Naive thymus-derived CD4-positive, alpha-beta T cell (primary cell): ENCODE measurements around the gene SUGCT. TPM values are rescaled to one million over a fixed set of nuclear protein-coding genes. Genes with fewer than 3 reads are reported as not detected.

Experiments
- ATAC-seq: fragments of 150-1000 bp; cut with Tn5 transposase; 2 replicates; pipeline ENCODE4 v1.10.0; 2021; ENCODE audit warnings: mild to moderate bottlenecking, moderate library complexity
- CTCF ChIA-PET: fragments of 350-600 bp; sonication (Branson Sonifier 250); formaldehyde crosslinking; loops from one replicate; lab custom pipeline; 2021; ENCODE audit warnings: antibody characterized with exemption; lab: Charles Lee
- POLR2A ChIA-PET: fragments of 350-600 bp; sonication (Branson Sonifier 250); formaldehyde crosslinking; loops from one replicate; lab custom pipeline; 2021; ENCODE audit warnings: antibody characterized with exemption, inconsistent platforms; lab: Charles Lee
- DNase-seq, 9 donors: peaks; one replicate each; pipeline versions ENCODE4 v3.0.0 to v3.0.0-alpha.2; 2020 to 2022; ENCODE audit warnings: mixed read lengths in 1 of 9
- H3K27ac ChIP-seq: one replicate; pipeline ENCODE4 v1.7.0; 2013; ENCODE audit warnings: mild to moderate bottlenecking, low read depth, low read length, moderate library complexity
- H3K27me3 ChIP-seq, 2 donors: one replicate each; pipeline ENCODE4 v1.7.0; 2013; ENCODE audit warnings: low read length in 2 of 2, mild to moderate bottlenecking in 2 of 2, moderate library complexity in 2 of 2; ENCODE audit not compliant: control insufficient read depth in 2 of 2, insufficient read depth in 2 of 2
- H3K36me3 ChIP-seq, 3 experiments: 1 replicate in 2 of 3; 2 replicates in 1 of 3; pipeline ENCODE4 v1.7.0; 2013; ENCODE audit warnings: low read length in 3 of 3, mild to moderate bottlenecking in 3 of 3, moderate library complexity in 1 of 3; ENCODE audit not compliant: insufficient read depth in 3 of 3, control insufficient read depth in 2 of 3
- H3K4me1 ChIP-seq, 2 donors: one replicate each; pipeline ENCODE4 v1.7.0; 2013; ENCODE audit warnings: low read length in 2 of 2, mild to moderate bottlenecking in 2 of 2, moderate library complexity in 1 of 2; ENCODE audit not compliant: control insufficient read depth in 2 of 2, insufficient read depth in 2 of 2
- H3K4me3 ChIP-seq: 2 replicates; pipeline ENCODE4 v1.7.0; 2013; ENCODE audit warnings: mild to moderate bottlenecking, low read length
- H3K9me3 ChIP-seq, 3 experiments: 1 replicate in 2 of 3; 2 replicates in 1 of 3; pipeline ENCODE4 v1.7.0; 2013; ENCODE audit warnings: low read length in 3 of 3; ENCODE audit not compliant: control insufficient read depth in 2 of 3
- H3K27ac Mint-ChIP-seq, 9 donors: one replicate each; pipeline ENCODE4 v1.8.0; 2020 to 2022; ENCODE audit warnings: mixed read lengths in 9 of 9, mild to moderate bottlenecking in 8 of 9, moderate library complexity in 5 of 9, inconsistent platforms in 2 of 9
- H3K27me3 Mint-ChIP-seq, 5 donors: one replicate each; pipeline ENCODE4 v1.8.0; 2021 to 2022; ENCODE audit warnings: mixed read lengths in 5 of 5, mild to moderate bottlenecking in 1 of 5
- H3K36me3 Mint-ChIP-seq, 5 donors: one replicate each; pipeline ENCODE4 v1.8.0; 2020 to 2022; ENCODE audit warnings: mixed read lengths in 5 of 5, mild to moderate bottlenecking in 3 of 5, inconsistent platforms in 1 of 5
- H3K4me1 Mint-ChIP-seq, 7 donors: one replicate each; pipeline ENCODE4 v1.8.0; 2020 to 2022; ENCODE audit warnings: mixed read lengths in 7 of 7, mild to moderate bottlenecking in 3 of 7, inconsistent platforms in 1 of 7
- H3K4me3 Mint-ChIP-seq, 10 donors: one replicate each; pipeline ENCODE4 v1.8.0; 2020 to 2022; ENCODE audit warnings: mild to moderate bottlenecking in 10 of 10, mixed read lengths in 10 of 10, moderate library complexity in 6 of 10, inconsistent platforms in 2 of 10
- H3K9me3 Mint-ChIP-seq, 11 donors: one replicate each; pipeline ENCODE4 v1.8.0; 2020 to 2022; ENCODE audit warnings: mixed read lengths in 11 of 11, mild to moderate bottlenecking in 4 of 11, inconsistent platforms in 1 of 11, moderate library complexity in 1 of 11
- intact Hi-C, 2 donors: fragments of 100-400 bp; cut with micrococcal nuclease; formaldehyde crosslinking; loops; one replicate each; pipeline ENCODE4 v1.15.1; 2023
- polyA plus RNA-seq, 2 donors: library from polyadenylated mRNA; unstranded; fragments of 300-500 nt; fragmentation: Illumina TruSeq; gene quantifications; one replicate each; pipeline ENCODE4 v1.2.3, GENCODE V29; 2021
- total RNA-seq, 6 experiments: library from RNA in 5 of 6; stranded (reverse) in 5 of 6; gene quantifications; 1 replicate in 5 of 6; 2 replicates in 1 of 6; pipeline ENCODE4 v1.2.3 and lab custom pipeline; 2021 to 2026

The SUGCT gene
- total and polyA plus RNA-seq, 7 experiments from 2014 or later, result 0.95 to 2.7 (median 2.2) TPM; not detected in 1

DNA sequence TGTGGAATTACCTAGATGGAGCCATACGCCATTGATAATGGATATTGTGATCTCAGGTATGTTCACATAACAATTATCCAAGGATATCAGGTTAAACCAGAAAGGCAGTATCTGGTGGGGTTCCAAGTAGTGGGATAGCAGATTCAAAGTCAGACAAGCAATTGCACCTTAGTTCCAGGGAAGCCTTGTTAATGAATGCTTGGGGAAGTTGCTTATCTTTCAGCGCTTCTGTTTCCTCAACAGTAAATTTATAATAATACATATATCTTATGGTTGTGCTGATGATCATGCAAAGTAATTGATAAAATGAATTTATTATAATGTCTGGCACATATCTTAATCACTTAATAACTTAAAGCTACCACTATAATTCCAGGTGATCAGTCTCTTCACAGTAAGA is 290.9 kb downstream of the SUGCT start:
- POLR2A ChIA-PET, result no interaction called here
- intact Hi-C loops, result no loop called here
- Histone ChIP-seq H3K27me3 (no peaks in the 10 kb centered on the region), H3K4me3 (no peak overlapping the region), H3K9me3 (no peaks in the 10 kb centered on the region), H3K27ac (no peak overlapping the region), H3K4me1 (no peaks in the 10 kb centered on the region), H3K36me3 (no peaks in the 10 kb centered on the region)
- Mint-ChIP-seq H3K27me3 (no peaks in the 10 kb centered on the region), H3K36me3 (no peaks in the 10 kb centered on the region), H3K9me3 (no peaks in the 10 kb centered on the region), H3K4me1 (no peaks in the 10 kb centered on the region), H3K4me3 (no peak overlapping the region), H3K27ac (no peak overlapping the region)
- DNase-seq (no peak), ATAC-seq (no peak)
- CTCF ChIA-PET, result no interaction called here

DNA sequence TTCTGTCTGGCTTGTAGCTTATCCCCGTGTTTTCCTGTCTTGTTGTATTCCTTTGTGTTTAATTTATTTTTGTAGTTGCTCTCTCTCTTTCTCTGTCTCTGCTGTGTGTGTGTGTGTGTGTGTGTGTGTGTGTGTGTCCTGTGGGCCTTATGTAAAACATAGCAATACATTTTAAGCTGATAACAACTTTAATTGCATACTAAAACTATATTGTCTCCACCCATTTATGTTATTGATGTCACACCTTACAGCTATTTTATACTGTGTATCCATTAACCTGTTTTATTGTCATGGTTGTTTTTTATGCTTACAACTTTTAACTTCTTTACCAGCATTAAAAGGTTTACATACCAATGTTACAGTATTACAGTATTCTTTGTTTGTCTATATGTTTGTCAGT is 293.6 kb downstream of the SUGCT start:
- Histone ChIP-seq H3K9me3 (no peaks in the 10 kb centered on the region), H3K27ac (no peak overlapping the region), H3K4me1 (no peaks in the 10 kb centered on the region), H3K36me3 (no peaks in the 10 kb centered on the region), H3K4me3 (no peak overlapping the region), H3K27me3 (no peaks in the 10 kb centered on the region)
- Mint-ChIP-seq H3K27ac (no peak overlapping the region), H3K4me3 (no peak overlapping the region), H3K27me3 (peaks cover 0 to 7% (median 0%) of the 10 kb centered on the region in 5 donors), H3K9me3 (peaks cover 2 to 20% (median 10%) of the 10 kb centered on the region in 11 donors), H3K36me3 (peaks cover 0 to 8% (median 5%) of the 10 kb centered on the region in 5 donors), H3K4me1 (no peaks in the 10 kb centered on the region)
- DNase-seq, result no peak
- no peak for ATAC-seq
- intact Hi-C loops, result no loop called here
- ChIA-PET CTCF (no interaction called here), POLR2A (no interaction called here)

DNA sequence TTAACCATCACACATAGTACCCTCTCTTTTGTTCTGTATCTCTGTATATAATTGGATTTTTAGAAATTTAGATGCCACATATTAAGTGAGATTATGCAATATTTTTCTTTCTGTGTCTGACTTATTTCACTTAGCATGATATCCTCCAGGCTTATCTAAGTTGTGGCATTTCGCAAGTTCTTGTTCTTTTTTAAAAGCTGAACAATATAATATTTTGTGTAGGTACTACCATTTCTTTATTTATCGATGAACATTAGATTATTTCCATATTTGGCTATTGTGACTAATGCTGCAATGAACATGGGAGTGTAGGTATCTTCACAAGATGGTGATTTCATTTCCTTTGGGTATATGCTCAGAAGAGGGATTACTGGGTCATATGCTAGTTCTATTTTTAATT is 295.0 kb downstream of the SUGCT start:
- Histone ChIP-seq H3K9me3 (no peaks in the 10 kb centered on the region), H3K27me3 (no peaks in the 10 kb centered on the region), H3K4me3 (no peak overlapping the region), H3K4me1 (no peaks in the 10 kb centered on the region), H3K27ac (no peak overlapping the region), H3K36me3 (no peaks in the 10 kb centered on the region)
- peaks cover 0 to 8% (median 5%) of the 10 kb centered on the region in 5 donors for H3K36me3 Mint-ChIP-seq
- intact Hi-C loops, result no loop called here
- H3K27ac Mint-ChIP-seq, result no peak overlapping the region
- no peaks in the 10 kb centered on the region for H3K4me1 Mint-ChIP-seq
- no peak for DNase-seq
- ATAC-seq, result no peak
- POLR2A ChIA-PET, result no interaction called here
- peaks cover 0 to 7% (median 0%) of the 10 kb centered on the region in 5 donors for H3K27me3 Mint-ChIP-seq
- peaks cover 2 to 21% (median 11%) of the 10 kb centered on the region in 11 donors for H3K9me3 Mint-ChIP-seq
- CTCF ChIA-PET, result no interaction called here
- H3K4me3 Mint-ChIP-seq, result no peak overlapping the region

DNA sequence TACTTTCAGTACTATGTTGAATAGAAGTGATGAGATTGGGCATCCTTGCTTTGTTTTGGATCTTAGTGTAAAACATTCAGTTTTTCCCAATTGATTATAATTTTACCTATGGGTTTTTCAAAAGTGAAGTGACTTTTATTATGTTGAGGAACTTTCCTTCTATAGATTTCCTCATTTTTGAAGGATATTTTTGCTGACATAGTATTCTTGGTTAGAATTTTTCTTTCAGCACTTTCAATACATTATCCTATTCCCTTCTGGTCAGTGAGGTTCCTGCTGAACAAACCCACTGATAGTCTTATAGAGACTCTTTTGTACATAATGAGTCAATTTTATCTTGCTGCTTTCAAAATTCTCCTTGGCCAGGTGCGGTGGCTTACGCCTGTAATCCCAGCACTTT is 297.2 kb downstream of the SUGCT start:
- H3K4me3 Mint-ChIP-seq, result no peak overlapping the region
- no peak overlapping the region for H3K4me3 ChIP-seq
- H3K27me3 Mint-ChIP-seq, result peaks cover 0 to 7% (median 0%) of the 10 kb centered on the region in 5 donors
- H3K9me3 ChIP-seq, result no peaks in the 10 kb centered on the region
- POLR2A ChIA-PET, result no interaction called here
- DNase-seq (no peak), ATAC-seq (no peak)
- H3K36me3 ChIP-seq, result no peaks in the 10 kb centered on the region
- peaks cover 2 to 21% (median 11%) of the 10 kb centered on the region in 11 donors for H3K9me3 Mint-ChIP-seq
- no peaks in the 10 kb centered on the region for H3K4me1 ChIP-seq
- H3K36me3 Mint-ChIP-seq, result peaks cover 0 to 8% (median 5%) of the 10 kb centered on the region in 5 donors
- no peaks in the 10 kb centered on the region for H3K27me3 ChIP-seq
- H3K27ac Mint-ChIP-seq, result no peak overlapping the region
- CTCF ChIA-PET, result no interaction called here
- no peak overlapping the region for H3K27ac ChIP-seq
- intact Hi-C loops, result no loop called here
- H3K4me1 Mint-ChIP-seq, result no peaks in the 10 kb centered on the region

DNA sequence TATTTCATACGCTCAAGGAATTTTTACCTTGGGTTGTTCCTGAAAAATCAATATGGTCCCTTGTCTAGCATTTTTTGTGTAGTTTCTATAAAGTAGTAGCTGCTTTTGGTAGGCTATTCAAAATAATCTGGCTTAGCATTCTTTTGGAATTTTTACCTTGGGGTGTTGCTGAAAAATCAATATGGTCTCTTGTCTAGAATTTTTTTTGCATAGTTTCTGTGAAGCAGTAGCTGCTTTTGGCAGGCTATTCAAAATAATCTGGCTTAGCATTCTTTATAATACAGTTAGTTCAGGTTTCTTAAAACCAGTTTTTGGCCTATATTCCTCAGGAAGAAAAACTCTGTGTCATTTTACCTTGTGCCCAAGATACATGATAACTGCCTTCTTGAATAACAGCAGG is 301.9 kb downstream of the SUGCT start:
- H3K4me1 ChIP-seq, result no peaks in the 10 kb centered on the region
- Mint-ChIP-seq H3K4me3 (no peak overlapping the region), H3K27me3 (peaks cover 0 to 7% (median 0%) of the 10 kb centered on the region in 5 donors), H3K36me3 (peaks cover 0 to 12% (median 5%) of the 10 kb centered on the region in 5 donors), H3K9me3 (peaks cover 2 to 29% (median 15%) of the 10 kb centered on the region in 11 donors), H3K27ac (no peak overlapping the region), H3K4me1 (no peaks in the 10 kb centered on the region)
- intact Hi-C loops, result no loop called here
- H3K9me3 ChIP-seq, result no peaks in the 10 kb centered on the region
- ATAC-seq, result no peak
- H3K36me3 ChIP-seq, result no peaks in the 10 kb centered on the region
- H3K27ac ChIP-seq, result no peak overlapping the region
- no peaks in the 10 kb centered on the region for H3K27me3 ChIP-seq
- ChIA-PET POLR2A (no interaction called here), CTCF (no interaction called here)
- no peak overlapping the region for H3K4me3 ChIP-seq
- DNase-seq, result no peak

DNA sequence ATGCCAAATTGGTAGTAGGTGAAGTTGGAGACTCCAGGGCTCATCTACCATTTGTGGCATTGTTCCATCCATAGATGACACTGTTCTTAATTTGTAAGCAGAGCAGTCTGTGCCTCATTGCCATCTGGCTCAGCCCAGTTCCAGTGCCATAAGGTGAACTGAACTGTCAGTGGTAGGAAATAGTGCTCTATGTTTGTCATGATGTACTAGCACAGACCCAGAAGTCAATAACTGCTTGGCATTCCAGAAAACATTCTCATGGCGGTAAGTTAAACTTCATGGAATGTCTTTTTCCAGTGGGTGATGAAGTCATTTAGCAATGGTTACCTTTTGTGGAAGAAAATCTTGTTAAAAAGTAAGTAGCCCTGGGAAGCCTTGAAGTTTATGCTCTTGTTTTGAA is 302.7 kb downstream of the SUGCT start:
- H3K4me1 ChIP-seq, result no peaks in the 10 kb centered on the region
- H3K36me3 Mint-ChIP-seq, result peaks cover 0 to 14% (median 5%) of the 10 kb centered on the region in 5 donors
- ATAC-seq (no peak), DNase-seq (no peak)
- H3K9me3 Mint-ChIP-seq, result peaks cover 2 to 27% (median 16%) of the 10 kb centered on the region in 11 donors
- no peaks in the 10 kb centered on the region for H3K4me1 Mint-ChIP-seq
- H3K27ac Mint-ChIP-seq, result no peak overlapping the region
- ChIA-PET CTCF (no interaction called here), POLR2A (no interaction called here)
- H3K9me3 ChIP-seq, result no peaks in the 10 kb centered on the region
- H3K4me3 ChIP-seq, result no peak overlapping the region
- no peaks in the 10 kb centered on the region for H3K36me3 ChIP-seq
- H3K27ac ChIP-seq, result no peak overlapping the region
- peaks cover 0 to 7% (median 0%) of the 10 kb centered on the region in 5 donors for H3K27me3 Mint-ChIP-seq
- no peak overlapping the region for H3K4me3 Mint-ChIP-seq
- H3K27me3 ChIP-seq, result no peaks in the 10 kb centered on the region
- intact Hi-C loops, result no loop called here

DNA sequence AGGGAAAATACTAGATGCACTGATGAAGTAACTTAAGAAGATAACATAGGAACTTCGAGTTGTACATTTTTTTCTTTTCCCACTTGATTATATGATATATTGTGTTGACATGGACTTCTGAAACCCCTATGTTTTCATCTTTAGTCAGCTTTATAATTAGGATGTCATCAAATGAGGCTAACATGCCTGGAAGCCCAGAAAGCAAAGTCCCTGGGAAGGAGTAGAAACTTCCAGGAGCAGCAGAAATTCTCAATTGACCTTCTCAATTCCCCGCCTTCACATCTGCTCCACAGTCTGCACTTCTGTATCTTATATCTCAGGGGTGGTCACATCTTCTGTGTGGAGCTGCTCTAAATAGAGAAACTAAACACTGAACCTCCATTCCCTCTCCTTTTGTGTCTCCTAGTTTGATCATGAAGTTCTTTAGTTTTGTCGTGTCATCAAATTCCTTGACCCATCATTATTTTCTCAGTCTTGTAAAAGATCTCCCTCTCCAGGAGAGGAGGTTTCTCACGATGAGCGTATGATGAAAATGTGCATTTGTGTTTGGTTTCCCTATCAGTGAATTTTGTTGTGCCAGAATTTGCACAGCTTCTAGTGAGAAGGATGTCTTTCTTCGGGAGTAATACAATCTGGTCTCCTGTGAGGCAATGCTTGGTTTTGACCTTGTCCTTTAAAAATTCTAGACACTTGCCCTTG is 303.3 kb downstream of the SUGCT start:
- CTCF ChIA-PET, result no interaction called here
- H3K36me3 Mint-ChIP-seq, result peaks cover 0 to 8% (median 0%) of the 10 kb centered on the region in 5 donors

More for the DNA sequence above, 303.3 kb downstream of the SUGCT start:
- Mint-ChIP-seq H3K27ac (no peak overlapping the region), H3K4me3 (no peak overlapping the region), H3K9me3 (peaks cover 2 to 21% (median 10%) of the 10 kb centered on the region in 11 donors), H3K4me1 (no peaks in the 10 kb centered on the region), H3K27me3 (peaks cover 0 to 1% (median 0%) of the 10 kb centered on the region in 5 donors)
- Histone ChIP-seq H3K27me3 (no peaks in the 10 kb centered on the region), H3K4me1 (no peaks in the 10 kb centered on the region), H3K27ac (no peak overlapping the region), H3K36me3 (no peaks in the 10 kb centered on the region), H3K9me3 (no peaks in the 10 kb centered on the region), H3K4me3 (no peak overlapping the region)
- no peak for DNase-seq
- POLR2A ChIA-PET, result no interaction called here
- no peak for ATAC-seq
- intact Hi-C loops, result no loop called here
